OCI-LY1 (cell line): ENCODE results near the gene CPN2.

Experiments used
- H2AFZ ChIP-seq: fragments of 200-600 bp; sonication (generic), shearing (Covaris generic); 2 replicates; pipeline ENCODE4 v1.6.0; 2014; ENCODE audit warnings: antibody characterized with exemption, mild to moderate bottlenecking, low read length
- H3F3A ChIP-seq: fragments of 200-600 bp; sonication (generic), shearing (Covaris generic); 2 replicates; pipeline ENCODE4 v1.6.0; 2014; ENCODE audit warnings: mild to moderate bottlenecking, antibody characterized with exemption, low read length, moderate library complexity; ENCODE audit not compliant: insufficient read depth
- H3K27ac ChIP-seq: fragments of 200-600 bp; sonication (generic); 2 replicates; pipeline ENCODE4 v1.5.1; 2014; ENCODE audit warnings: low read length, mixed run types, mild to moderate bottlenecking, low read depth; ENCODE audit not compliant: poor library complexity, severe bottlenecking
- H3K27me3 ChIP-seq: fragments of 200-600 bp; sonication (generic); 2 replicates; pipeline ENCODE4 v1.6.0; 2014; ENCODE audit warnings: antibody characterized with exemption, mild to moderate bottlenecking, low read length, moderate library complexity; ENCODE audit not compliant: insufficient read depth
- H3K36me3 ChIP-seq: fragments of 200-600 bp; sonication (generic); 2 replicates; pipeline ENCODE4 v1.6.1; 2014; ENCODE audit warnings: mild to moderate bottlenecking, antibody characterized with exemption, low read length, moderate library complexity, mixed read lengths; ENCODE audit not compliant: insufficient read depth
- H3K4me1 ChIP-seq: fragments of 200-600 bp; sonication (generic); 2 replicates; pipeline ENCODE4 v1.5.1; 2014; ENCODE audit warnings: mild to moderate bottlenecking, low read length, moderate library complexity; ENCODE audit not compliant: insufficient read depth, severe bottlenecking
- H3K4me2 ChIP-seq: fragments of 200-600 bp; sonication (generic), shearing (Covaris generic); 2 replicates; pipeline ENCODE4 v1.6.1; 2014; ENCODE audit warnings: low read length
- H3K4me3 ChIP-seq: fragments of 200-600 bp; sonication (generic); 2 replicates; pipeline ENCODE4 v1.5.1; 2014; ENCODE audit warnings: low read length, low read depth, mild to moderate bottlenecking, mixed read lengths; ENCODE audit not compliant: poor library complexity, severe bottlenecking
- H3K79me2 ChIP-seq: fragments of 200-600 bp; shearing (Covaris generic); 2 replicates; pipeline ENCODE4 v1.6.1; 2016; ENCODE audit warnings: mixed run types, low read length, mixed read lengths; ENCODE audit not compliant: insufficient read depth
- H3K9ac ChIP-seq: fragments of 200-600 bp; sonication (generic), shearing (Covaris generic); 2 replicates; pipeline ENCODE4 v1.6.1; 2014; ENCODE audit warnings: mild to moderate bottlenecking, low read length, mixed read lengths
- H3K9me2 ChIP-seq: fragments of 200-600 bp; sonication (generic), shearing (Covaris generic); 2 replicates; pipeline ENCODE4 v1.6.1; 2014; ENCODE audit warnings: low read depth, mild to moderate bottlenecking, low read length, mixed read lengths
- H3K9me3 ChIP-seq: fragments of 200-600 bp; shearing (Covaris generic); 2 replicates; pipeline ENCODE4 v1.6.1; 2014; ENCODE audit warnings: low read length, mixed read lengths
- H4K20me1 ChIP-seq: fragments of 200-600 bp; sonication (generic), shearing (Covaris generic); 2 replicates; pipeline ENCODE4 v1.6.0; 2016; ENCODE audit warnings: mild to moderate bottlenecking, low read length; ENCODE audit not compliant: insufficient read depth
- EZH2 ChIP-seq: fragments of 200-600 bp; sonication (generic), shearing (Covaris generic); IDR thresholded peaks from 2 replicates; pipeline ENCODE4 v1.8.0; 2017; ENCODE audit warnings: borderline replicate concordance, mixed run types, mild to moderate bottlenecking, antibody characterized with exemption, low read length, moderate library complexity, mixed read lengths
- TF ChIP-seq, protein P1 (sequence below): fragments of 200-600 bp; sonication (generic), shearing (Covaris generic); IDR thresholded peaks from 2 replicates; pipeline ENCODE4 v1.5.1; 2017; ENCODE audit warnings: mild to moderate bottlenecking, antibody characterized with exemption, low read length, moderate library complexity, mixed read lengths

Gene CPN2

DNA sequence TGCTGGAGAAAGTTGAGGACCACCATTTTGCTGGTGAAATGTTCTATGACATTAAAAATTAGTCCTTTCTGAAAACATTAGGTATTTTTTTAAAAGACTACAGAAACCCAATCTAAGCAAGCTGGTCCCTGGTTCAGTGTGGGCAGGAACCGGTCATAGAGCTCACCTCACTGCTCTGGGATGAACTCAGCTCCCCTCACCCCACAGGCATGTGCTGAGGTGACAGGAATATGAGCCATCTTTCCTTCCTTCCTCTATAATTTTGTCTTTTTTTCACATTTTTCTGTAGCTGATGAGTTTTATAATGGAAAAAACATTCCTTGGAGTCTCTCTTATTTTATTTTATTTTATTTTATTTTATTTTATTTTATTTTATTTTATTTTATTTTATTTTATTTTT, 26.6 kb upstream of the CPN2 start:
- Histone ChIP-seq H3K4me1 (no peaks in the 10 kb centered on the region), H3K9me2 (no peaks in the 10 kb centered on the region), H3K4me2 (no peak overlapping the region), H3F3A (no peaks in the 10 kb centered on the region), H3K36me3 (no peaks in the 10 kb centered on the region), H2AFZ (no peak overlapping the region), H3K27me3 (peaks cover 9% of the 10 kb centered on the region), H3K9ac (no peak overlapping the region), H4K20me1 (no peaks in the 10 kb centered on the region), H3K27ac (no peak overlapping the region), H3K79me2 (no peaks in the 10 kb centered on the region), H3K4me3 (no peak overlapping the region), H3K9me3 (no peaks in the 10 kb centered on the region)
- no peak for TF ChIP-seq EZH2
- TF ChIP-seq, protein P1, sequence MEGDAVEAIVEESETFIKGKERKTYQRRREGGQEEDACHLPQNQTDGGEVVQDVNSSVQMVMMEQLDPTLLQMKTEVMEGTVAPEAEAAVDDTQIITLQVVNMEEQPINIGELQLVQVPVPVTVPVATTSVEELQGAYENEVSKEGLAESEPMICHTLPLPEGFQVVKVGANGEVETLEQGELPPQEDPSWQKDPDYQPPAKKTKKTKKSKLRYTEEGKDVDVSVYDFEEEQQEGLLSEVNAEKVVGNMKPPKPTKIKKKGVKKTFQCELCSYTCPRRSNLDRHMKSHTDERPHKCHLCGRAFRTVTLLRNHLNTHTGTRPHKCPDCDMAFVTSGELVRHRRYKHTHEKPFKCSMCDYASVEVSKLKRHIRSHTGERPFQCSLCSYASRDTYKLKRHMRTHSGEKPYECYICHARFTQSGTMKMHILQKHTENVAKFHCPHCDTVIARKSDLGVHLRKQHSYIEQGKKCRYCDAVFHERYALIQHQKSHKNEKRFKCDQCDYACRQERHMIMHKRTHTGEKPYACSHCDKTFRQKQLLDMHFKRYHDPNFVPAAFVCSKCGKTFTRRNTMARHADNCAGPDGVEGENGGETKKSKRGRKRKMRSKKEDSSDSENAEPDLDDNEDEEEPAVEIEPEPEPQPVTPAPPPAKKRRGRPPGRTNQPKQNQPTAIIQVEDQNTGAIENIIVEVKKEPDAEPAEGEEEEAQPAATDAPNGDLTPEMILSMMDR, result no peak

DNA sequence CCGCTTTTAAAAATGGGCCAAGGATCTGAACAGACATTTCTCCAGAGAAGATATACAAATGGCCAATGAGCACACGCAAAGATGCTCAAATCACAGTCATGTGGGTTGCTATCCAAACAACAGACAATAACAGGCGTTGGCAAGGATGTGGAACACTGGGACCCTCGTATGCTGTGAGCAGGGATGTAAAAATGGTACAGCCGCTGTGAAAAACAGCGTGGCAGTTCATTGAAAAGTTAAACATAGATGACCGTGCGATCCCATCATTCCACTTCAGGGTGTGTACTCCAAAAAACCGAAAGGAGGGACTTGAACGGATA, 25.1 kb upstream of the CPN2 start:
- Histone ChIP-seq H3K36me3 (no peaks in the 10 kb centered on the region), H3F3A (no peaks in the 10 kb centered on the region), H3K9me3 (no peaks in the 10 kb centered on the region), H3K79me2 (no peaks in the 10 kb centered on the region), H3K27me3 (peaks cover 9% of the 10 kb centered on the region), H3K9me2 (no peaks in the 10 kb centered on the region), H3K4me3 (no peak overlapping the region), H3K9ac (no peak overlapping the region), H2AFZ (no peak overlapping the region), H3K4me2 (no peak overlapping the region), H4K20me1 (no peaks in the 10 kb centered on the region), H3K4me1 (no peaks in the 10 kb centered on the region), H3K27ac (no peak overlapping the region)
- TF ChIP-seq EZH2, result no peak
- TF ChIP-seq, protein P1, result no peak

DNA sequence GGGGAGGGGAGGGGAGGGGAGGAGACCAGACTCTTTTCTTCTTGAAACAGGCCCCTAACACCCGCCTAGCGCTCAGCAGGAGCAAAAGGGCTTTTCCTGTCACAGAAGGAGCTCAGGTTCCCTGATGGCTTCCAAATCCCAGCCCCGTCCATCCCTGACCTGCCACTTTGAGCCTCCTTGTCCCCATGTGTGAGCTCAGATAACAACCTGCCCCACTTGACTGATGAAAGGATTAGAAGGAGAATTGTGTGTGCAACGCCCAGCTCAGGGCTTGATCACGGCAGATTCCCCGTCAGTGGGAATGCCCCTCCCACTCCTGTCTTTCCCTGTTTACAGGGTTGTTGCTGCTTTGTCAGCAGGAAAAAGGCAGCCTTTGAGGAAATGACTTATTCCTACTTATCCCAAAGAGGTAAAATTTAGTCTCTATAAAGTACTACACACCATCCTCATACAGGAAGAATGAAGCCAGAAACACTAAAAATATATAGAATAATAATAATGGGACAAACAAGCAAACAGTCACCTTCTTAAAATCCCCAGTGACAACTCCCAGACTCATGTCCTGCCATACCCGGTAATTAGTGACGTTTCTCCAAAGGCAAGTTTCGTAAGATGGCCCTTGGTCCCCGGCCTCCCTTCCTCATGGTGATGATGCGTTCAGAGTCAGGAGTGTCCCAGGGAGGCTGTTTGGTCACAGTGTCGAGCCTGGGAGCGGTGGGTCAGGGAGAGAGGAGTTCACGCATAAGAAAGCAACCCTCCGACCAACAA, 24.5 kb upstream of the CPN2 start:
- TF ChIP-seq, protein P1, result no peak
- TF ChIP-seq EZH2, result no peak
- no peaks in the 10 kb centered on the region for H3K36me3 ChIP-seq
- no peak overlapping the region for H3K27ac ChIP-seq
- H3K4me1 ChIP-seq, result no peaks in the 10 kb centered on the region
- no peaks in the 10 kb centered on the region for H3K79me2 ChIP-seq
- H3K27me3 ChIP-seq, result peaks cover 8% of the 10 kb centered on the region
- H4K20me1 ChIP-seq, result no peaks in the 10 kb centered on the region
- no peaks in the 10 kb centered on the region for H3K9me2 ChIP-seq
- H3F3A ChIP-seq, result no peaks in the 10 kb centered on the region
- H3K4me2 ChIP-seq, result no peak overlapping the region
- H2AFZ ChIP-seq, result no peak overlapping the region
- no peak overlapping the region for H3K9ac ChIP-seq
- H3K9me3 ChIP-seq, result no peaks in the 10 kb centered on the region
- no peak overlapping the region for H3K4me3 ChIP-seq
